Ovary (tissue), 9 donors: ENCODE data around the gene KCNB1. TPM values are rescaled to one million over a fixed set of nuclear protein-coding genes. Genes with fewer than 3 reads are reported as not detected.

Experiments
- DNase-seq, 5 donors: peaks; one replicate each; pipeline ENCODE4 v3.0.0-alpha.2; 2019 to 2020
- H3K27ac ChIP-seq, 2 donors: fragments of 200-600 bp; one replicate each; pipeline versions ENCODE4 v1.5.1 to v1.8.0; 2019 to 2022
- H3K27me3 ChIP-seq: fragments of 200-600 bp; one replicate; pipeline ENCODE4 v1.8.0; 2022
- H3K36me3 ChIP-seq: fragments of 200-600 bp; sonication (generic); one replicate; pipeline ENCODE4 v1.5.1; 2019
- H3K4me1 ChIP-seq: one replicate; pipeline ENCODE4 v1.8.1; 2013; ENCODE audit warnings: mild to moderate bottlenecking, moderate library complexity; ENCODE audit not compliant: insufficient read depth
- H3K4me3 ChIP-seq: fragments of 200-600 bp; sonication (generic); one replicate; pipeline ENCODE4 v1.5.1; 2017
- H3K9me3 ChIP-seq, 2 donors: fragments of 200-600 bp in 1 of 2; sonication (generic) in 1 of 2; one replicate each; pipeline versions ENCODE4 v1.5.1 to v1.8.1; 2013 to 2019; ENCODE audit warnings: mild to moderate bottlenecking in 1 of 2, moderate library complexity in 1 of 2
- EP300 ChIP-seq: sonication (generic); formaldehyde crosslinking; IDR thresholded peaks from one replicate; pipeline ENCODE4 v1.6.1; 2017; ENCODE audit warnings: antibody characterized with exemption
- POLR2A ChIP-seq: fragments of 450-650 bp; IDR thresholded peaks from one replicate; pipeline ENCODE4 v1.6.1; 2017; ENCODE audit warnings: antibody characterized with exemption, mild to moderate bottlenecking, moderate library complexity
- WGBS, 3 donors: extraction: QIAGEN DNeasy Blood & Tissue Kit in 1 of 3; methylation state at CpG; one replicate each; pipeline versions ENCODE4 v1.1.5 to v1.1.7; 2013 to 2017; 5-methylcytosine and 5-hydroxymethylcytosine counted together
- intact Hi-C, 4 donors: fragments of 100-400 bp; cut with DNase I; formaldehyde crosslinking; loops; one replicate each; pipeline versions ENCODE4 v1.11.0 to v1.15.1; 2022 to 2023
- polyA plus RNA-seq, 2 donors: library from polyadenylated mRNA; stranded (reverse); fragments of 200-250 nt in 1 of 2; fragments of 350-450 nt in 1 of 2; fragmentation: Illumina TruSeq in 1 of 2; extraction: RNeasy Lipid Tissue Mini Kit (QIAGEN cat#74804) in 1 of 2; gene quantifications; one replicate each; pipeline ENCODE4 v1.2.3, GENCODE V29; 2013 to 2014
- total RNA-seq, 7 donors: library from RNA; depleted of rRNA in 2 of 7; stranded (reverse); fragments of >200 nt in 2 of 7; fragmentation: NEBNext Ultra II Directional in 3 of 7; extraction: Animal tissue kit (Norgen Biotek cat#: 25700) in 3 of 7; gene quantifications; one replicate each; pipeline versions ENCODE4 v1.1.0 to v1.2.4, GENCODE V29; 2016 to 2023
- TF ChIP-seq, protein P1 (sequence below), 3 donors: fragments of 450-650 bp in 2 of 3; fragments of 200-600 bp in 1 of 3; IDR thresholded peaks; one replicate each; pipeline versions ENCODE4 v1.5.1 to v1.8.0; 2016 to 2022; ENCODE audit warnings: antibody characterized with exemption in 3 of 3, mild to moderate bottlenecking in 1 of 3
- donor health status: DM: no; HTN: no; CAD: no; lungs with moderate emphysema.
- donor health status: DM: no; HTN: no; CAD: no.
- donor health status: Bipolar disorder and iron deficiency.
- donor health status: DM: yes; HTN: yes; CAD: no.
- donor health status: DM: no; HTN: no; CAD: no.
- donor health status: DM: yes; HTN: yes; CAD: no.

Gene KCNB1
- total and polyA plus RNA-seq, 9 donors: 0.12 to 5.4 (median 1.3) TPM

- peaks cover 8% of the 10 kb centered on the region for H3K4me1 ChIP-seq
- intact Hi-C loops: no loop called here
- no peak overlapping the region for H3K4me3 ChIP-seq
- TF ChIP-seq, protein P1, sequence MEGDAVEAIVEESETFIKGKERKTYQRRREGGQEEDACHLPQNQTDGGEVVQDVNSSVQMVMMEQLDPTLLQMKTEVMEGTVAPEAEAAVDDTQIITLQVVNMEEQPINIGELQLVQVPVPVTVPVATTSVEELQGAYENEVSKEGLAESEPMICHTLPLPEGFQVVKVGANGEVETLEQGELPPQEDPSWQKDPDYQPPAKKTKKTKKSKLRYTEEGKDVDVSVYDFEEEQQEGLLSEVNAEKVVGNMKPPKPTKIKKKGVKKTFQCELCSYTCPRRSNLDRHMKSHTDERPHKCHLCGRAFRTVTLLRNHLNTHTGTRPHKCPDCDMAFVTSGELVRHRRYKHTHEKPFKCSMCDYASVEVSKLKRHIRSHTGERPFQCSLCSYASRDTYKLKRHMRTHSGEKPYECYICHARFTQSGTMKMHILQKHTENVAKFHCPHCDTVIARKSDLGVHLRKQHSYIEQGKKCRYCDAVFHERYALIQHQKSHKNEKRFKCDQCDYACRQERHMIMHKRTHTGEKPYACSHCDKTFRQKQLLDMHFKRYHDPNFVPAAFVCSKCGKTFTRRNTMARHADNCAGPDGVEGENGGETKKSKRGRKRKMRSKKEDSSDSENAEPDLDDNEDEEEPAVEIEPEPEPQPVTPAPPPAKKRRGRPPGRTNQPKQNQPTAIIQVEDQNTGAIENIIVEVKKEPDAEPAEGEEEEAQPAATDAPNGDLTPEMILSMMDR (IDR thresholded peaks at IDR 0.05): no peak
- no peak for TF ChIP-seq POLR2A
- no peak for TF ChIP-seq EP300
- no peaks in the 10 kb centered on the region for H3K9me3 ChIP-seq
- 70 to 91% (median 79%) methylated on average over 6 of the region's 6 CpGs for WGBS, 3 donors
- H3K36me3 ChIP-seq: no peaks in the 10 kb centered on the region
- H3K27me3 ChIP-seq: no peaks in the 10 kb centered on the region
- H3K27ac ChIP-seq: no peak overlapping the region
- DNase-seq: no peak
These were observed 35.1 kb downstream of the KCNB1 start for GRCh38 chr20:49447364-49447763.

DNA sequence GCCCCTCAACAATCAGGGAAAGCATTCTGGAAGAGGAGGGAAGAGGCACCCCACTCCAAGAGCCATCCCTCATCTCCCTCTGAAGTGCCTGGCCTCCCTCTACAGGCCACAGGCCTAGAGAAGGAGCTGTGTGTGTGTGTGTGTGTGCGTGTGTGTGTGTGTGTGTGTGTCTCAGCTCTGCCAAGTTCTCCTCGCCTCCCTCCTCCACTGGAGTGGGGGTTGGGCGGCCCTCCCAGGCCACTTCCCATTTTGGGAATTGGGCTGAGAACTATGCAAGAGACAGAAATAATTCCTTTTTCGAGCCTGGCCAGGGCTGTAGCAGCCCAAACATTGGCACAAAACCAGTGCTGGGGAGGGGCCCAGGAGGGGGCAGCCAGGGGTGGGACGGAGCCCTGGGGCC is 35.7 kb downstream of the KCNB1 start:
- TF ChIP-seq POLR2A (no peak), EP300 (no peak)
- TF ChIP-seq, protein P1 (IDR thresholded peaks at IDR 0.05): no peak
- peak; percentile 77 to 93 (median 83) for DNase-seq
- 3 to 5% (median 4%) methylated on average over 5 of the region's 5 CpGs for WGBS, 3 donors
- H3K27me3 ChIP-seq: no peaks in the 10 kb centered on the region
- no peaks in the 10 kb centered on the region for H3K36me3 ChIP-seq
- no peaks in the 10 kb centered on the region for H3K9me3 ChIP-seq
- H3K27ac ChIP-seq: peak overlapping the region in 1 of 2 donors; percentile 12
- H3K4me3 ChIP-seq: no peak overlapping the region
- peaks cover 4% of the 10 kb centered on the region for H3K4me1 ChIP-seq
- intact Hi-C loops: no loop called here

GRCh38 chr20:49446080-49446479 is 36.4 kb downstream of the KCNB1 start:
- intact Hi-C loops: no loop called here
- WGBS, 3 donors: 88 to 96% (median 91%) methylated on average over 3 of the region's 3 CpGs
- DNase-seq: no peak
- TF ChIP-seq, protein P1 (IDR thresholded peaks at IDR 0.05): no peak
- TF ChIP-seq POLR2A: no peak
- TF ChIP-seq EP300: no peak
- no peak overlapping the region for H3K27ac ChIP-seq
- H3K9me3 ChIP-seq: no peaks in the 10 kb centered on the region
- H3K4me3 ChIP-seq: no peak overlapping the region
- no peaks in the 10 kb centered on the region for H3K36me3 ChIP-seq
- H3K4me1 ChIP-seq: peaks cover 4% of the 10 kb centered on the region
- H3K27me3 ChIP-seq: no peaks in the 10 kb centered on the region

- H3K9me3 ChIP-seq: no peaks in the 10 kb centered on the region
- H3K36me3 ChIP-seq: no peaks in the 10 kb centered on the region
- DNase-seq: no peak
- TF ChIP-seq POLR2A: no peak
- TF ChIP-seq EP300: no peak
- TF ChIP-seq, protein P1 (IDR thresholded peaks at IDR 0.05): no peak
- intact Hi-C loops: no loop called here
- H3K27me3 ChIP-seq: no peaks in the 10 kb centered on the region
- H3K27ac ChIP-seq: no peak overlapping the region
- H3K4me3 ChIP-seq: no peak overlapping the region
- H3K4me1 ChIP-seq: peaks cover 4% of the 10 kb centered on the region
- WGBS, 3 donors: 9 to 13% (median 13%) methylated on average over 5 of the region's 5 CpGs
These were observed 37.3 kb downstream of the KCNB1 start for GRCh38 chr20:49445176-49445575.
